HG03460 (cell line): ENCODE results near the gene ZNF541.

ENCODE experiments used
- ATAC-seq: cut with Tn5 transposase; IDR thresholded peaks from one replicate; pipeline ENCODE4 v1.9.1; 2021; ENCODE audit not compliant: unreplicated experiment

ZNF541 gene, protein sequence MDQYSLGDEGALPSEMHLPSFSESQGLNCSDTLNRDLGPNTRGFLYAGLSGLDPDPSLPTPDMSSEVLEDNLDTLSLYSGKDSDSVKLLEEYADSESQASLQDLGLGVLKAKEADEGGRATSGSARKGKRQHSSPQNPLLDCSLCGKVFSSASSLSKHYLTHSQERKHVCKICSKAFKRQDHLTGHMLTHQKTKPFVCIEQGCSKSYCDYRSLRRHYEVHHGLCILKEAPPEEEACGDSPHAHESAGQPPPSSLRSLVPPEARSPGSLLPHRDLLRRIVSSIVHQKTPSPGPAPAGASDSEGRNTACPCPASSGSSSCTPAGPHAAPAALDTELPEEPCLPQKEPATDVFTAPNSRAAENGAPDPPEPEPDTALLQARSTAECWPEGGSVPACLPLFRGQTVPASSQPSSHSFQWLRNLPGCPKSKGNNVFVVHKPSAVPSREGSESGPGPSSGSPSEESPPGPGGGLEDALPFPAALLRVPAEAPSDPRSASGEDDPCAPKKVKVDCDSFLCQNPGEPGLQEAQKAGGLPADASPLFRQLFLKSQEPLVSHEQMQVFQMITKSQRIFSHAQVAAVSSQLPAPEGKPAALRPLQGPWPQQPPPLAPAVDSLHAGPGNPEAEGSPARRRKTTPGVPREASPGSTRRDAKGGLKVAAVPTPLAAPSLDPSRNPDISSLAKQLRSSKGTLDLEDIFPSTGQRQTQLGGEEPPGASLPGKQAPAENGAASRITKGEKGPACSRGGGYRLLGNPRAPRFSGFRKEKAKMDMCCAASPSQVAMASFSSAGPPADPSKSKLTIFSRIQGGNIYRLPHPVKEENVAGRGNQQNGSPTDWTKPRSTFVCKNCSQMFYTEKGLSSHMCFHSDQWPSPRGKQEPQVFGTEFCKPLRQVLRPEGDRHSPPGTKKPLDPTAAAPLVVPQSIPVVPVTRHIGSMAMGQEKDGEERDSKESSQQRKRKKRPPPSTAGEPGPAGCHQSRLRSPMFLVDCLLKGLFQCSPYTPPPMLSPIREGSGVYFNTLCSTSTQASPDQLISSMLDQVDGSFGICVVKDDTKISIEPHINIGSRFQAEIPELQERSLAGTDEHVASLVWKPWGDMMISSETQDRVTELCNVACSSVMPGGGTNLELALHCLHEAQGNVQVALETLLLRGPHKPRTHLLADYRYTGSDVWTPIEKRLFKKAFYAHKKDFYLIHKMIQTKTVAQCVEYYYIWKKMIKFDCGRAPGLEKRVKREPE (N-terminal part only)

DNA sequence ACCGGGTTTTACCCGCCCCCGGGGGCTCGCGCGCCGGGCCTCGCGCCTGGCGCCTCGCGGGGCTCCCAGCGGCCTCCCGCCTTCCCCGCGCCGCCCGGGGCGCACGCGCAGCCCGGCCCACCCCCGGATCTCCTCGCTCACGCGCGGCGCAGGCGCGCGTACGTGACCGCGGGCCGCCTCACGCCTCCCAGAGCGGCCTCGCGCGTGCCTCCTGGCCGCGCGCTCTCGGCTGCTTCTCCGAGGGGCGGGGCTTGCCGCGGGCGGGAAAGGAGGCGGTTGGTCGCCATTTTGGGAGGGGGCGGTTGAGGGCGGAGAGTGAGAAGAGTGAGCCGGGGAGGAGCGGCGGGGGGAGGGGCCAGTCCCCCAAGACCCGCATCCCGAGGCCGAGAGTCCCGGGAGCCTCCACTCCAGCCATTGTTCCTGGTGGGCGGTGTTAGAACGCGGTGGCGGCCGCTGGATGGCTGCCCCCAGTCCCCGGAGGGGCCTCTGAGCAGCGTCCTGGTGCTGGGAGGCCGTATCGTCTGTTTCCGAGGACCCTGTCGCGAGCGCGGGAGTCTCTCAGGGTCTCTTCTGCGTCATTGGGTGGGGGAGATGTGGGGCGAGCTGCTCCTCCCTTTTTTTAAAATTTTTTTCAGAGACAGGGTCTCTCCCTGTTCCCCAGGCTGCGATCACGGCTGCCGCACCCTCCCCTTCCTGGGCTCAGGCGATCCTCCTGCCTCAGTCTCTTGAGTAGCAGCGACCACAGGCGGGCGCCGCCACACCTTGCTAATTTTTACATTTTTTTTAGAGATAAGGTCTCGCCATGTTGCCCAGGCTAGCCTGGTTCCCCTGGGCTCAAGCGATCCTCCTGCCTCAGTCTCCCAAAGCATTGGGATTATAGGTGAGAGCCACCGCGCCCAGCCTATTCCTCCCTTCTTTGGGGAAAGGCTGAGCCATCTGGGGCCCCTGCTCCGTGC, at the start of gene ZNF541:
TSS of gene ZNF541 (minus strand) at position 78 of the 956 bp plus-strand sequence. CDS start 17,292 bp downstream, outside the sequence.
- no peak for ATAC-seq

GRCh38 chr19:47619763-47620162, 46.8 kb upstream of the ZNF541 start:
- no peak for ATAC-seq

DNA sequence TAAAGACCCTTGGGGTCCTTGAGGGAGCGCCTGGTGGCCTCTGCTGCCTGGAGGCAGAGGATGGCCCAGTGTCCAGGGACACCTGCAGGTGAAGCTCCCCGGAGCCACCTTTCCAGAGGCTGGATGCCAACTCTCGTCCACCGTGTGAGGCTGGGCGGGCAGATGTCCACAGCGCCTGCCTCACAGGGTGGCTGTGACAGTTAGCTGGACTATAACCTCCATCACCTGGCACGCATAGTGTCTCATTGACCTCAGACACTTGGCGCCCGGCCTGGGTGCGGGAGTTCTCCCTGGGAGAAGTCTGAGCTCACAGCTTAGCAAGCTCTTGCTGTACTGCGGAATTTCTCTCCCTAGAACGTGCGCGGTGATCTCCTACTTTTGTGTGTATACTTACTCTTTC, 45.8 kb upstream of the ZNF541 start:
- no peak for ATAC-seq

- ATAC-seq = no peak
These were observed 42.8 kb upstream of the ZNF541 start for GRCh38 chr19:47615714-47616113.

DNA sequence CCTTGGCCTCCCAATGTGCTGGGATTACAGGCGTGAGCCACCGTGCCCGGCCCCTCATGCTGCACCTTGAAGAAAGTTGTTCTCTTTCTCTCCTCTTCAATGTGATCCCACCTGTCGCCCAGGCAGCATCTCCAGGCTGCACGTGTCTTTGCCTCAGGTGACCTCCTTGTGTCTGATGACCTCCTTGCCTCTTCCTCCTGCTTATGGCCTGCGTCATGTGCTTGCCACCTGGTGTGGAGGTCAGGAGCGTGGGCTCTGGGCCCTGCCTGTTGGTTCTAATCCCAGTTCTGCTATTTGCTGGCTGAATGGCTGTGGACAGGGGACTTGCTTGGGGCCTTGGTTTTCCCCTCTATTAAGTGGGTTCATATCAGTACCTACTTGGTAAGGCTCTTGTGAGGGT, 42.3 kb upstream of the ZNF541 start:
- no peak for ATAC-seq

GRCh38 chr19:47614559-47614958, 41.6 kb upstream of the ZNF541 start:
- no peak for ATAC-seq

DNA sequence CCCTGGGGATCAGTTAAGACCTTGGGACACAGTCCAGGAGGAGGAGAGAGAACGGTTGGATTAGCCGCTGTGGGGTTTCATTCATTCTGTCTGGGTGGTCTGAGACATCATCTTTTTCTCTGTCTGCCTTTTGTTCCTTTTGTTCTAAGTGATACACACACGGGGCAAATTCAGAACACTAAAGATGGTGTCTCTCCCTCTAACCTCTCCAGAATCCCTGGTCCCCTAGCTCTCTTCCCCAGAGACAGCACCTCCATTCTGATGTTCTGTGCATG, 41.0 kb upstream of the ZNF541 start:
- ATAC-seq = no peak

DNA sequence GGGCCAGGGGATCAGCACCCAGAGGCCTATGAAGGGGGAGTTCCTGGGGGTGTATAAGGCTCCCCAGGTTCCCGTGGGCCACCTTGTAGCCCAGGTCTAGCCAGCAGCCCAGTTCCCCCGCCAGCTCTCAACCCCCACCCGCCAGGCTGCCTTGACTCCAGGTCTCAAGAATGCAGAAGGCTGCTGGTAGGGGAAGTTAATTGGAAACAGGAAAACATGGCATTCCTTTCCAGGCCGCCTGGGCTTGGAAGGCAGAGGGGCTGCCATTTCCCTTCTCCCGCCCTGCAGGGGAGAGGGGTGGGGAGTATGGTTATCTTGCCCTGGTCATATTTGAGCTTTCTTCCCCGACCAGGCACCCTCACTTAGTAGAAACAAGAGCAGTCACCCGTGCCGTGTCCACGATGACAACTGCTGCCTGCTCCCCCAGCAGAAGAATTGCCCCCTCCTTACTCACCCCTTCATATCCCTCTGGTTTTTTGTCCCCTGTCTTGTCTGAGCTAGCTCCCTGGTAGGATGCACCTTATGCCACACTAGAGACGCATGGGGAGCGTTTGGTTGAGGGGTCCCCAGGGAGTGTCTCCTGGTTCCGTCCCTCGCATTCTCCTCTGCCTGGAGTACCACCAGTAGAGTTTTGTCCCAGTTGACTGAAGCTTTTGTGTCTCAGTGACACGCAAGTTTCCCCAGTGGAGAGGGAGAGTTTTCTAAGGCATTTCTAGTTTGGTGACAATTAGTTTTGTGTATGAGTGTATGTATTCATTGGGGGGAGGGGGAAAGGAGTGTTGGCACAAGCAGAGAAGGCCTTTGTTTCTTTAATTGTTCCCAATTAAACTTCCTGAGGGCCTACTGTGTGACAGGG, 40.4 kb upstream of the ZNF541 start:
- no peak for ATAC-seq

- ATAC-seq = no peak
These were observed 38.0 kb upstream of the ZNF541 start for GRCh38 chr19:47610902-47611301.

- ATAC-seq = no peak
These were observed 37.3 kb upstream of the ZNF541 start for GRCh38 chr19:47609906-47610894.

- ATAC-seq = peak; percentile 38
These were observed 36.3 kb upstream of the ZNF541 start, which contains the start of gene BICRA for GRCh38 chr19:47608969-47609905. Gene BICRA (plus strand): TSS chr19:47609134. CDS start chr19:47673575, 64,441 bp downstream.

DNA sequence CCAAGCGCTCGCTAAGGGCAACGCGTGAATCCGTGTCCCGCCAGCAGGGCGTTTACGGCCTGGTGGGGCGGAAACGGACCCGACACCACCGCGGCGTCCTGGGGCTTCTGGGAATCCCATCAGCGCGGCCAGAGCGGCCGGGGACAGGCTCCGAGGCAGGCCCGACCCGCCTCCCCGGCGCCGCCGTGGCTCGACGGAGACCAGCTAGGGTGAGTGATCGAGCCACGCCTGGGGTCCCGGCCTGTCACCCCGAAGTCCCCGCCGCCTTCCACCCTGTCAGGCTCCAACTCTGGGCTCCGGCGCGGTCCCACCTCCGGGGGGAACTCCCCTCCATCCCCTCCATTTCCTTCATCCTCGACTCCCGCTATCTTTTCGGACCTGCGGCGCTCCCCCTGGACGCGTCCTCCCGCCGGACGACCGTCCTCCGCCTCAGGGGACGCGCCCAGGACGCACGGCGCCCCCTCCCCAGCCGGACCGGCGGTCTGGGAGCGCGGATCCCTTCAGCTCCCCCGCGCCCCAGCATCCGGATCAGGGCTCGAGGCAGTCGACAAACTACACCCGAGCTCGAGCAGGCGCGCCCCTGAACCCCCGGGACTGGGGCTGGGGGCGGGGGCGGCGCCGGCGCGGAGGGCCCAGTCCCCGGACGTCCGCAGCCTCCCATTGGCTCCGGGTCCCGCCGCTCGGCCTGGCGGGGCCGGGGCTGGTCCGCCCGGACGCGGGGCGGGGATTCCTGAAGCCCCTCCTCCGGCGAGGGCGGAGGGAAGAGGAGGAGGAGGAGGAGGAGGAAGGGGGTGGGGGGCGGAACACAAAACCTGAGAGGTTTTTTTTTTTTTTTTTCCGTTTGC, 35.3 kb upstream of the ZNF541 start:
- ATAC-seq = peak; percentile 72

- ATAC-seq = no peak
These were observed 34.7 kb upstream of the ZNF541 start for GRCh38 chr19:47607564-47608073.

DNA sequence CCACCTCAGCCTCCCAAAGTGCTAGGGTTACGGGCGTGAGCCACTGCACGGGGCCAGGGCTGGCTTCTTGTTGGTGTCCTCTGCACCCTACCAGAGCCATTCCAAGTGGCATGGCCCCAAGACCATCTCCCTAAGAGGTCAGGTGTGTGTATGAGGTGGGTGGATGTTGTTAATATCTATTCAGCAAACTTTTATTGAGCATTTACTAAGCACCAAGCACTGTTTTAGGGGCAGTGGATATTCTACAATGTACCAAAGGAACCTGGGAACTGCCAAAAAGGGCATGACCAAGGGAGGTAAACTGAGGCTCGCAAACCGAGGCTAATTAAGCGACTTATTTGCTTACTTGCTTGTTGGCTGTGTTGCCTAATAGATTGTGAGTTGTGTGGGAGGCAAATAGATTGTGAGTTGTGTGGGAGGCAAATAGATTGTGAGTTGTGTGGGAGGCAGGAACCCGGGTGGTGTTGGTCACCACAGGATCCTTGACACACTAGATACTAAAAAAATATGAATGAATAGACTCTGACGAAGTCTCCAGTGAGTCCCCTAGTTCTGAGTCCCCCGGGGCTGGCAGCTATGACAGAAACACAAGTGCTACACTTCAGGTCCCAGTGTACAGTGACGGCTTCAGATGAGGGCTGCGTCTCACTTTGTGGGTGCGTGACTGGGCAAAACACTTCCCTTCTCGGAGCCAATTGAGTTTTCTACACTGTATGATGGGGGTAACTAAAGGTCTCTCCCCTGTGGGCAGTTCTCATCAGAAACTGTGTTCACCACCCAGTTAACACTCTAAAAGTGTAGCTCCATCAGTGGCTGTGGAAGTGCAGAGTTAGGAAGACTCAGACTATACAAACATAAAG, 31.0 kb upstream of the ZNF541 start:
- ATAC-seq = no peak
